ENCODE measurements around the gene ALG14. TPM values are rescaled to one million over a fixed set of nuclear protein-coding genes. Genes with fewer than 3 reads are reported as not detected.

The ALG14 gene
- total and polyA plus RNA-seq, 10 of the 15 experiments (the other 5 are each of a cell fraction or from before 2014, with no cell fraction given), result 2.6 to 19.2 (median 7.5) TPM

- FAIRE-seq, result no peak
- ChIA-PET POLR2A (no interaction called here), RAD21 (ENCODE audit: unreplicated experiment) (no interaction called here), CTCF (interaction anchor here (1.1 to 1.4 kb wide), 2 partner anchors 10 to 17 kb away, joined by 3 read pairs; no protein-coding TSS in a partner anchor), SMC1A (ENCODE audit: uncharacterized antibody, unreplicated experiment) (no interaction called here)
- Histone ChIP-seq H3K79me2 (ENCODE audit: control insufficient read depth, insufficient read depth, low read length) (no peaks in the 10 kb centered on the region), H3K27me3 (replicated peaks in 1 of 2; ENCODE audit: control insufficient read depth in 2 of 2, insufficient read depth in 2 of 2, low read length in 1 of 2) (no peaks in the 10 kb centered on the region), H3K36me3 (ENCODE audit: control insufficient read depth in 2 of 2, insufficient read depth in 2 of 2, low read length in 1 of 2) (no peaks in the 10 kb centered on the region), H3K9me3 (replicated peaks; ENCODE audit: control insufficient read depth, insufficient read depth, low read length) (no peaks in the 10 kb centered on the region), H3K4me1 (ENCODE audit: control insufficient read depth, insufficient read depth, low read length) (no peaks in the 10 kb centered on the region), H3K4me2 (ENCODE audit: control insufficient read depth, insufficient read depth) (no peak overlapping the region), H3K9ac (ENCODE audit: control insufficient read depth, insufficient read depth, low read length) (no peak overlapping the region), H3K27ac (ENCODE audit: control insufficient read depth, insufficient read depth) (no peak overlapping the region), H3K4me3 (no peak overlapping the region), H2AFZ (ENCODE audit: control insufficient read depth, low read depth, low read length) (no peak overlapping the region), H4K20me1 (ENCODE audit: control insufficient read depth, insufficient read depth) (no peaks in the 10 kb centered on the region)
- TF ChIP-seq MTA2 (IDR thresholded peaks at IDR 0.05; ENCODE audit: low read depth), result no peak
- TF ChIP-seq EED (IDR thresholded peaks at IDR 0.05; ENCODE audit: low read depth), result no peak
- TF ChIP-seq POLR2A (IDR thresholded peaks at IDR 0.05; ENCODE audit: low read depth, low read length), result no peak
- TF ChIP-seq IRF3 (IDR thresholded peaks at IDR 0.05), result no peak
- TF ChIP-seq TBL1XR1 (IDR thresholded peaks at IDR 0.05; ENCODE audit: low read depth, low read length), result no peak
- no peak for TF ChIP-seq CBX5 (IDR thresholded peaks at IDR 0.05; ENCODE audit: low read depth)
- no peak for TF ChIP-seq SIN3A (IDR thresholded peaks at IDR 0.05; ENCODE audit: low read depth, low read length)
- no peak for TF ChIP-seq RUNX3 (IDR thresholded peaks at IDR 0.05; ENCODE audit: low read length)
- in situ Hi-C loops (cut with MboI), result no loop called here
- no peak for DNase-seq (ENCODE audit: low read depth, low spot score)
- BruUV-seq (replicated peaks), result no TSS peak
- WGBS (ENCODE audit: insufficient coverage, insufficient replicate concordance, low lambda C conversion rate, missing lambda C conversion rate), result 100% methylated on average over 2 of the region's 2 CpGs
- intact Hi-C loops (cut with micrococcal nuclease; ENCODE audit: unreplicated experiment), result no loop called here
- ATAC-seq, result no peak
Measured at GRCh38 chr1:94992863-94993563, 79.7 kb downstream of the ALG14 start.
